HepG2 (cell line): Measurements from ENCODE around the gene ZNF865. TPM values are rescaled to one million over a fixed set of nuclear protein-coding genes. Genes with fewer than 3 reads are reported as not detected.

Source experiments
- ATAC-seq: fragments of 200-7000 bp; cut with Tn5 transposase; 3 replicates; pipeline ENCODE4 v1.9.1; 2020; ENCODE audit warnings: mild to moderate bottlenecking, moderate library complexity
- BruUV-seq: library from RNA; stranded (reverse); fragments of 400-500 nt; replicated peaks from 2 replicates; lab custom pipeline; 2021; lab: Mats Ljungman, UMichigan
- CTCF ChIA-PET: fragments of 300-600 bp; formaldehyde crosslinking; extraction: SDS; loops from one replicate; lab custom pipeline; 2021; ENCODE audit warnings: low total read pairs, inconsistent platforms, low intra/inter-chr PET ratio; lab: Yijun Ruan, JAX
- POLR2A ChIA-PET: fragments of 350-600 bp; sonication (Branson Sonifier 250); formaldehyde crosslinking; loops from one replicate; lab custom pipeline; 2020; ENCODE audit warnings: antibody characterized with exemption, inconsistent platforms; lab: Yijun Ruan, JAX
- DNase-seq: peaks from one replicate; pipeline ENCODE4 v3.0.0-alpha.2; 2015; ENCODE audit warnings: low spot score
- FAIRE-seq: peaks from 3 replicates; lab custom pipeline; 2011; peaks lifted over from hg19 to GRCh38; lab: Jason Lieb, UNC
- H2AFZ ChIP-seq: one replicate; pipeline ENCODE4 v1.6.1; 2011; ENCODE audit warnings: low read length, inconsistent platforms
- H3K27ac ChIP-seq: fragments of 300-600 bp; 3 replicates; pipeline ENCODE4 v1.8.0; 2011; ENCODE audit warnings: mixed run types, mild to moderate bottlenecking, mixed read lengths, low read length, inconsistent platforms; ENCODE audit not compliant: insufficient read depth; ENCODE audit errors: extremely low read length
- H3K27me3 ChIP-seq, 2 experiments: fragments of 200-600 bp in 1 of 2; 2 replicates in 1 of 2; 3 replicates in 1 of 2; pipeline versions ENCODE4 v1.6.0 to v1.8.0; 2011; ENCODE audit warnings: low read length in 2 of 2, mild to moderate bottlenecking in 2 of 2, moderate library complexity in 2 of 2, inconsistent platforms in 1 of 2; ENCODE audit not compliant: insufficient read depth in 2 of 2, control insufficient read depth in 1 of 2
- H3K36me3 ChIP-seq, 2 experiments: fragments of 200-600 bp in 1 of 2; replicated peaks in 1 of 2; 2 replicates in 1 of 2; 3 replicates in 1 of 2; pipeline versions ENCODE4 v1.5.1 to v1.8.0; 2011; ENCODE audit warnings: low read length in 2 of 2, inconsistent platforms in 1 of 2; ENCODE audit not compliant: insufficient read depth in 2 of 2, control insufficient read depth in 1 of 2
- H3K4me1 ChIP-seq: 2 replicates; pipeline ENCODE4 v1.5.1; 2012; ENCODE audit warnings: low read length, inconsistent platforms; ENCODE audit not compliant: insufficient read depth
- H3K4me2 ChIP-seq: 2 replicates; pipeline ENCODE4 v1.6.0; 2011; ENCODE audit warnings: low read depth, low read length, inconsistent platforms
- H3K4me3 ChIP-seq, 3 experiments: fragments of 200-600 bp in 1 of 3; sonication (generic), shearing (Covaris generic) in 1 of 3; replicated peaks in 1 of 3; 2 replicates each; pipeline ENCODE4 v1.5.1; 2011 to 2016; ENCODE audit warnings: low read length in 3 of 3, inconsistent platforms in 2 of 3, low read depth in 2 of 3, mild to moderate bottlenecking in 2 of 3, control low read depth in 1 of 3, mixed read lengths in 1 of 3; ENCODE audit not compliant: insufficient read depth in 1 of 3
- H3K79me2 ChIP-seq: one replicate; pipeline ENCODE4 v1.6.1; 2011; ENCODE audit warnings: low read length, inconsistent platforms; ENCODE audit not compliant: insufficient read depth
- H3K9ac ChIP-seq: 2 replicates; pipeline ENCODE4 v1.6.0; 2011; ENCODE audit warnings: mild to moderate bottlenecking, low read depth, low read length, inconsistent platforms; ENCODE audit not compliant: insufficient read depth
- H3K9me3 ChIP-seq: 2 replicates; pipeline ENCODE4 v1.5.1; 2012; ENCODE audit warnings: mild to moderate bottlenecking, low read length
- H4K20me1 ChIP-seq: 2 replicates; pipeline ENCODE4 v1.6.0; 2011; ENCODE audit warnings: inconsistent platforms, mild to moderate bottlenecking, low read length, moderate library complexity; ENCODE audit not compliant: insufficient read depth
- CSRNP1 ChIP-seq: sonication (generic); formaldehyde crosslinking; IDR thresholded peaks from 2 replicates; pipeline ENCODE4 v1.8.1; 2023; ENCODE audit warnings: mild to moderate bottlenecking, missing genetic modification reagents
- RERE ChIP-seq: IDR thresholded peaks from 2 replicates; pipeline ENCODE4 v1.6.1; 2016; ENCODE audit warnings: low read depth, missing genetic modification reagents, missing compliant biosample characterization
- STAT5B ChIP-seq: sonication (generic); formaldehyde crosslinking; IDR thresholded peaks from 2 replicates; pipeline ENCODE4 v1.4.0; 2020; ENCODE audit warnings: missing genetic modification reagents
- ZBTB42 ChIP-seq: sonication (generic); formaldehyde crosslinking; IDR thresholded peaks from 2 replicates; pipeline ENCODE4 v1.5.0; 2020; ENCODE audit warnings: mild to moderate bottlenecking, missing genetic modification reagents
- ZFP36L2 ChIP-seq: sonication (generic); formaldehyde crosslinking; IDR thresholded peaks from 2 replicates; pipeline ENCODE4 v1.4.0; 2020; ENCODE audit warnings: missing genetic modification reagents
- ZNF207 ChIP-seq: fragments of 450-650 bp; IDR thresholded peaks from 2 replicates; pipeline ENCODE4 v1.6.1; 2016; ENCODE audit warnings: antibody characterized with exemption, borderline replicate concordance
- ZNF263 ChIP-seq: sonication (generic); formaldehyde crosslinking; IDR thresholded peaks from 2 replicates; pipeline ENCODE4 v1.4.0; 2020; ENCODE audit warnings: missing genetic modification reagents
- WGBS: methylation state at CpG from one replicate; pipeline ENCODE4 v1.1.6; 2017; ENCODE audit warnings: low lambda C conversion rate; 5-methylcytosine and 5-hydroxymethylcytosine counted together
- in situ Hi-C: cut with HindIII; loops from 2 replicates; pipeline ENCODE4 v1.10.0; 2017; ENCODE audit warnings: low pct_unique_long_range_greater_than_20kb; ENCODE audit not compliant: extremely low pct_ligation_motif_present
- intact Hi-C: fragments of 100-400 bp; cut with micrococcal nuclease; formaldehyde crosslinking; loops from one replicate; pipeline ENCODE4 v1.10.0; 2022; ENCODE audit not compliant: unreplicated experiment
- polyA plus RNA-seq, 8 experiments: library from polyadenylated mRNA; depleted of rRNA in 3 of 8; stranded (reverse) in 7 of 8; unstranded in 1 of 8; fragments of >200 nt; fragmentation: Illumina TruSeq in 4 of 8; extraction: Trizol in 4 of 8; gene quantifications; 2 replicates each; pipeline versions ENCODE4 v1.2.1 to v1.2.3, GENCODE V29; 2011 to 2016; ENCODE audit warnings: low read depth in 4 of 8, missing spikeins in 1 of 8, mixed read lengths in 1 of 8; ENCODE audit not compliant: insufficient read depth in 1 of 8
- total RNA-seq, 5 experiments: library from RNA; depleted of rRNA; stranded (reverse); fragments of >200 nt; fragmentation: Illumina TruSeq; extraction: Trizol; gene quantifications; 2 replicates each; pipeline ENCODE4 v1.2.3, GENCODE V29; 2016; ENCODE audit warnings: low read depth in 1 of 5

ZNF865 gene
- total and polyA plus RNA-seq, 2 of the 13 experiments (the other 11 are each of a cell fraction or from before 2014, with no cell fraction given) = 0.93 to 1.0 TPM

- Histone ChIP-seq H2AFZ (no peak overlapping the region), H3K9ac (no peak overlapping the region), H3K27me3 (no peaks in the 10 kb centered on the region), H3K27ac (no peak overlapping the region), H3K4me2 (no peak overlapping the region), H3K79me2 (no peaks in the 10 kb centered on the region), H3K9me3 (no peaks in the 10 kb centered on the region), H4K20me1 (no peaks in the 10 kb centered on the region), H3K36me3 (peaks cover 2 to 4% of the 10 kb centered on the region in 2 experiments; a peak in 1 of 5 replicates), H3K4me3 (no peak overlapping the region), H3K4me1 (peaks cover 5% of the 10 kb centered on the region)
- ChIA-PET POLR2A (no interaction called here), CTCF (no interaction called here)
- DNase-seq (no peak), ATAC-seq (no peak), FAIRE-seq (no peak)
- over 99% methylated on average over 20 of the region's 27 CpGs for WGBS
- intact Hi-C loops (no loop called here), in situ Hi-C loops (no loop called here)
- TF ChIP-seq CSRNP1 (no peak), STAT5B (CRISPR knock-in tag) (no peak), ZNF263 (CRISPR knock-in tag) (no peak), RERE (CRISPR knock-in tag) (no peak), ZNF207 (no peak), ZBTB42 (CRISPR knock-in tag) (no peak), ZFP36L2 (CRISPR knock-in tag) (no peak)
- no TSS peak for BruUV-seq
These were observed 7.9 kb downstream of the ZNF865 start for GRCh38 chr19:55613396-55613795.
